GM18867 (cell line): ENCODE data around the gene RGS6.

Experiments used
- ATAC-seq: cut with Tn5 transposase; IDR thresholded peaks from one replicate; pipeline ENCODE4 v1.9.1; 2021; ENCODE audit warnings: mild to moderate bottlenecking, moderate library complexity; ENCODE audit not compliant: unreplicated experiment

Gene RGS6

DNA sequence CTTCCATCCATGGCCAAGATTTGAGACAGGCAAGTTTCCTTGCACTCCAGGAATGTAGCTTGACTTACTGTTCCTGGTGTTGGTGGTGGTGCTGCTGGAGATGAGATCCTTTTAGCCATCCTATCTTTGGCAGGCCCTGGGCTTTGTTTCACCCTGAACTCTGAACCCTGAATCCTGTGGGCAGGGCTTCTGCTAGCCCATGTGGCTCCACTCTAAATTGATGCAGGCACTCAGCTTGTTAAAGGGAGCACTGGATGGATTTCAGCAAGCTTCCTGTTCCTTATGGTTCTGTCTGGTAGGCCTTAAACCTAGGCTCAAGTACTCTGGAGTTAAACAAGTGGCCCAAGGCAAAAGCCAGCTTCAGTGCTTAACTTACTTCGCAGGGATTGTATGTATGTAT lies 138.2 kb downstream of the RGS6 start:
- no peak for ATAC-seq

DNA sequence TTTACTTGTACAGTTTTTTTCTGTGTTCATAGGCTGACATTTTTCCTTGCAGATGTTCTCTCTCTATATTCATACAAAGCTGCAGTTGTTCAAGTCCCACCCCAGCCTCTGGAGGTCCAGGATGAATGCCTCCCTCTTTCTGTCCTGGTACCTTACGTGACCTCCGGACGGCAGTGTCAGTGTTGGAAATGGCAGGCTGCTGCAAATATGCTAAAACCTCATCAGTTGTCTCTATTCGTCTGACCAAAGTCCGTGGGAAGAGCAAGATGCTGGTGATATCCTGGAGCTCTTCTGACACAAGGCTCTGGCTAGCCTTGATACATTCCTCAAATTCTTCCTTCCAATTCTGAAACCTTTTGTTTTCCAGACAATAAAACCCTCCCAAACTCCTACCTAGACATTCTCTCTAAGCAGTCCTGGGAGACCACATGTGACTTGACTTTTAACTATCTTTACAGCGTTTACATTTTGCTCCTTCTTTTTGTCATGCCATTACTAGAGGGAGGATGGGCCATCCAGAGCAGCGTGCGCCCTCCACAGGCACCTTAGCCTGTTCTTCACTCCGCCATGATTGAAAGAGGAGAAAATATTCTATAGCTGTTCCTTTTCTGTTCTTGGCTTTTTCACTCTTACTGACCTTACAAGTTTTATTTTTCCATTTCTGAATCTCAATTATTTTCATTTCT lies 143.6 kb downstream of the RGS6 start:
- ATAC-seq = no peak

DNA sequence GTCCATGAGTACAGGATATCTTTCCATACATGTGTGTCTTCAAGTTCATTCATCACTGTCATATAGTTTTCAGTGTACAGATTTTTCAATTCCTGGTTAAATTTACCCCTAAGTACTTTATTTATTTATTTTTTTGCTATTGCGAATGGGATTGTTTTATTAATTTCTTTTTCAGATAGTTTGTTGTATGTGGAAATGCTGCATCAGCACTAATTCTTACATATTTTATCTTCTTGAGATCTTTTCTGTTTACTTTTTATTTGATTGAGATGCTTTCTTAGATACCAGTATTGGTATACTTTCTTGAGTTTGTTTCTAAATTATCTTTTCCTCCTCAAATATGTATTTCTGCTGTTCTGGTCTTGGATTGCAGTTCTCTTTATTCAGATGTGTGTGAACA lies 148.9 kb downstream of the RGS6 start:
- no peak for ATAC-seq

DNA sequence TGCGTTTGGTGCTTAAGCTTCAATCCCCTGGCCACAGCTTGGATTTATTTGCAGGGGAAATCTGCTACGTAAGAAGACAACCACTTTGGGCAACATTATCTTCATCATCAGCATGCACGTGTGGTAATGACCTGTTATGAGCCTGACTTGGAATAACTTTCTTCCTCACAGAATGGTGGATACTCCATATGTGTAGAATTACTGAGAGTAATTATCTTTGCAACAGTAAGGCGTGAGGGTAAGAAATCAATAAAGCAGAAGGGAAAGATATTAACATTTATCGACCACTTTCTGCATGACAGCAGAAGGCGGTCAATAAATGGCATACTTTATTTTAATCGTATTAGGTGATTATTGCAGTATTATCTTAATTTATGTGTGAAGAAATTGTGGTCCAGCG lies 152.7 kb downstream of the RGS6 start:
- ATAC-seq = no peak

DNA sequence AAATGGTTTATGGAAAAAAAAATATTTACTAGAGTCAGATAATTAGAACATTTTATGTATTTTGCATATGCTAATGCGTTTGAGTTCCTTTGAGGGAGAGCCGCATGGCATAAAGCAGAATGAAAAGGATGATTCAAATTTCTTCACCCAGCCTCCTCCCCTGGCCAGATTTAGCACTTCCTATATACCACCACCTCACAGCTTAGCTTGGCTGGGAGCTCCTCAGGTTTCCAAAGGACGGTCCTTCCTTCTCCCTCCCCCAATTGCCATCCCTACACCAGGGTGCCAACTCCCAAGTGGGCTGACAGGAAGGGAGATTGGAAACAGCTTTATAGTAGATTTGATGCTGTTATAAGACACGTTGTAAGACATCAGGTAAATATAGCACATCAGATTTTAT lies 157.4 kb downstream of the RGS6 start:
- ATAC-seq = no peak

DNA sequence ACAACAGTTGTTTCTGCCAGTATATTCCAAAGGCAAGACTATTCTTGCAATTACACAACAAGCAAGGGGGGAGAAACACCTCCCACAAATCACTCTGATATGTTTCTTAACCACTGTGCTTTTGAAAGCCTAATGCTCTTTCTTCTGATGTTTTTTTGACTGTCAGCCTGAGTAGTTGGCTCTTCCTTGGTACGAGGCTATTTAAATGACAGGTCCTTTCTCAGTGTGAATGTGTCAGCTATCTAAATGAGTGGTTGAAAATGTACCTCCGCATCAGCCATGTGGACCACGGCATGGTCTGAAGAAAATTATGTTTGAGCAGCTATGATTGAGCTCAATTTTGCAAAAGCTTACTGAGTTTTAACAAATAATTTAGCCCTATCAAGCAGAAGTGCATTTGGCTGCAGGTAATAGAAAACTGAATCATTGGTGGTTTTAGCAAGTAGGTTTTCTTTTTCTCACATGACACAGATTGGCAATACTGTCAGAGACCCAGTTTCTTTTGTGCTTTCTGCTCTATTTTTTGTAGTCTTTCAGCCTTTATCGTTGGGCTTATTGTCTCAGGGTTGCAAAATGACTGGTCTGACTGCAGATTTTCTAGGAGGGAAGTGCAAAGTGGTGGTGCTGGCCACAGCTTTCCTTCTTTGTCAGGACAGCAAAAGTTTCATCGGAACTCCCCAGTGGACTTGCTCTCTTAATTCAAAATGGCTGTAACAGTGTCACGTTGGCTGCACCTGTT lies 162.8 kb downstream of the RGS6 start:
- ATAC-seq = no peak

DNA sequence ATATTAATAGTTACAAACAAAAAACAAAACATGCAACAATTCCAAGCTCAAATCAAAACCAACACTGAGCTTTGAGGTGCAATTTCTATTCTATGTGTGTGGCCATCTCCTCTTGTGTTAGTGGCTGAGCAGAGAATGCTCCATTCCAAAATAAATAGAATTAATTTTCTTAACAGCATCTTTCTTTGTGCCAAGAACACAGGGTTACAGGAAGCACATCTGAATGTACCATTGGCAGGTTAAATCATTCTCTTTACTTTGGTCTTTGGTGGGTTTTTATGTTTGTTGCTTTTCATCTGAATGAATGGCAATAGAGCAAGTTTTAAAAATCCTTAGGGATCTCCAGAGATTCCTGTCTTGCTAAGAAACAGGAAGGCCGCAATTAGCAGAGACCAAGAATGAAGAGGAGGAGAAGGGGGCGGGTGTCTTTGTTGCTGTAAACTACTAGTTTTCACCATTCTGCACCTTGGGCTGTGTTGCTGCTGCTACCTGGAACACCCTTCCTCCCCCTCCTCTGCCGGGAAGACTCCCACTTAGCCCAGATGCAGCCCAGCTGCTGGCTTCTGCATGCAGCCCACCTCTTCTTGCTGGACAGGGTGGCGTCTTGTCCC lies 165.0 kb downstream of the RGS6 start:
- ATAC-seq = no peak

DNA sequence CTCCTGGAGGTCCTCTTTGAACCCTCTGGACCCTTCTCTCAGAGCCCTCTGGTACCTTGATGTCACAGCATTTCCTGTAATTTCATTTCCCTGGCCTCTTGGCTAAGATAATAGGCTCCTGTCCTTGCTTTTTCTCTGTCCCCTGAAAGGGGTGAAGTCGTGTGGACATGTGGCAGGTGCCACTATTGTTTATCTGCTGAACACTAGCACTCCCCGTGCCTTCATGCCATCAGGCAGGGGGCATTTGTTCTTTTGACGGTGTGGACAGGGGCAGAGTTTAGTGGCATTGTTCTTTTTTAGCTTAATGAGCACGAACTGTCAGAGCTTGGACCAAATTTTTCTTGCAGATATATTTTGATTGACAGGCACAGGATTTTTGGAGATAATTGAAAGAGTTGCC lies 166.0 kb downstream of the RGS6 start:
- ATAC-seq = no peak

DNA sequence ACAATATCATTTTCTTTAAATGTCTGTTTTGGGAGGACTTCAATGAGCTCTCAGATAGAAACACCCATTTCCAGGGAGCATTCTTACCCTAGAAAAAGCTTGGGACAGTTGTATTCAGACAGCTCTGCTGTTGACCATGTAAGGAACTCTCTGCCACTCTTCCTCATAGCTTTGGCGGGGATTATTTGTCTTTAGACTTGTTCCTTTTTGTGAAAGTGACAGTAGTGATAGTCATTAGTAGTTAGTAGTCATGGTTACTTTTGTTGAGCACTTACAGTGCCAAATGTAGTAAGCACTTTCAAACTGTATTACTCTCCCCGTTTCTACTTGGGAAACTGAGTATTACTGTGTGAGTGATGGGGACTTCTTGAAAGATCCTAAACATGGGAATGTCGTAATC lies 167.3 kb downstream of the RGS6 start:
- no peak for ATAC-seq

DNA sequence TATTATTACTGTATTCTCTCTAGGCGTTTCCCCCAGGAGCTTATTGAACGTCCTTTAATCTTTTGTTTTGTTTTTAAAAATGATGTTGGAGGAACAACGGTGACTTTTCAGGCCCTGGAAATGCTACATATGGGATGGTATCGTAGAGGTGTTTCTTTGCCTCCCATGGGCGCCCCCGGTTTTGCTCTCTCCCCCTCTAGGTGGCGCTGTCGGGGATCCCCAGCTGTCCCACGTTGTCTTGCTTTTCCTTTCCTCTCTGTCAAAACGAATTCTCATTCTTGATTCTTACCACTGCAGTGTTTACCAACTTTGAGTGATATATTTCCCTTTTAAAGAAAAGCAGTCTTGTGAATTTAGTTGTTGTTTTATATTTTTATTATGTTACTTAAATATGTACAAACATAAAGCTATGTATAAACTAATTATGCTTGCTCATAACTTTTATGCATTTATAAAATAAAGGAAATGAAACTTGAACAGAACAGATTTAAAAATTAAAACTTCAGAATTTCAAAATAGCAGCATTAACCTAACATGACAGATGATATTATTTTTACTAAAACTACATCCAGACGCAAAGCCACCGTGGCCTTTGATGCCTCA lies 171.9 kb downstream of the RGS6 start:
- no peak for ATAC-seq

DNA sequence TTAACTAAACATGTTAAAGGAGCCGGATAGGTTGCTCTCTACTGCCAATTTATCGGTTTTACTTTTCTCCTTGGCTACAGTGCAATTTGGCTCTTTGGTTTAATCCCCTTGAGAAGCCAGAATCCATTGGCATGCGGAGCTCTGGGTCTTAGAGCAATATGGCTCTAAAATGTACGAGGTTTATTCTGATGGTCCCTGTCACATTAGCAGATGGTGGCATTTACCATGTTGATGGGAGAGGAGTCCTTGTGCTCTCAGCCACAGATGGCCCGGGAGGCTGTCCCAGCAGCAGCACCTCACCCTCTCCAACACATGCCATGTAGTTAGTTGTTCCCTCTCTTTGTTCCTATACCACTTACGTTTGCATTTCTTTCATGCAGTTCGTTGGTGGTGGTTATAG lies 179.7 kb downstream of the RGS6 start:
- ATAC-seq = no peak

DNA sequence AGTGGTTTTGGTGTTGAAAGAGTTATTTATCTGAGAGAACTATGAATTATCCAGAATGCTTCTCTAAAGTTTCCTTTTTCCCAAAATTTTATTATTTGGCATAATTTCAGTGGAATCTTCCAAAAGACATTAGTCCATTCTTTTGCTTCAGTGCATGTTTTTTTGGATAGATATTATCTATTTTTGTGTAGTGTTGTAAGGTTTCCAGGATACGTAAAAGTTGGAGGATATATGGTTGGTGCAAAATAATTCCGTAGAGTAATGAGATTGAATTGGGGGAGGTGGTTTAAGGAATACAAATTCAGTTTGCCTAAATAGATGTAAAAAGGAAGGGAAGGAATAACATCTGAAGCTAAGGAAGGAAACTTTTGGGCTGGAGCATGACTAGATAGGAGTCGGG lies 186.6 kb downstream of the RGS6 start:
- no peak for ATAC-seq

DNA sequence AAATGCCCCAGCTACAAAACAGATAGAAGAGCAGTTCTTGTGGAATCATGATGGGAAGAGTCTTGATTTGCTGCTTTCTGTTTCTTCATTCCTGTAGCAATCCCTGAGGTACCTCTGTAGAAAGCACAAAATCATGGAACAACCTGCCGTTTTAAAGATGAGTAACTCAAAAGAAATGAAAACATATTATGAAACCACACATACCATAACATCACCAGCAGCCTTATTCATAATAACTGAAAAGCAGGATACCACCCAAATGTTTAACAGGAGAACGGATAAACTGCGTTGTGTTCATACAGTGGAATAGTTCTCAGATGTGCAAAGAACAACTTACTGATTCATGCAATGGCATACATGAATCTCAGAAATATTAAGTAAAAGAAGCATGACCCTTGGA lies 188.1 kb downstream of the RGS6 start:
- ATAC-seq = no peak

DNA sequence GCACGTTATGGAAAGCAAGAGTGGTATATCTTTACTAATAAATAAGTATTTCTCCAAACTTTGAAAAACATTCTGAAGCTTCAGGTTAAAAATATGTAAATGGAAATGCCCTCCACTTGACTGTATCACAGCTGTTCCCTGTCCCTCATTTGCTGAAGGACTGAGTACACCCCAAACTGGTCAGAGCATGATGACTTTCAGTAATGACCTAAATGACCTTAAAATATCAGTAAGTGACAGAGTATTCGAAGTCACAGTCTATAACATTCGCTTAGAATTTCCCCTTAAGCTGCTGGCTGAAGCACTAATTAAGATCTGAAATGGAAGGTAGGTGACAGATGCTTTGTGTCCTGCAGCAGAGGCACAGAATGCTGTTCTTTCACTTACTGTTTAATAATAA lies 191.5 kb downstream of the RGS6 start:
- ATAC-seq = no peak

DNA sequence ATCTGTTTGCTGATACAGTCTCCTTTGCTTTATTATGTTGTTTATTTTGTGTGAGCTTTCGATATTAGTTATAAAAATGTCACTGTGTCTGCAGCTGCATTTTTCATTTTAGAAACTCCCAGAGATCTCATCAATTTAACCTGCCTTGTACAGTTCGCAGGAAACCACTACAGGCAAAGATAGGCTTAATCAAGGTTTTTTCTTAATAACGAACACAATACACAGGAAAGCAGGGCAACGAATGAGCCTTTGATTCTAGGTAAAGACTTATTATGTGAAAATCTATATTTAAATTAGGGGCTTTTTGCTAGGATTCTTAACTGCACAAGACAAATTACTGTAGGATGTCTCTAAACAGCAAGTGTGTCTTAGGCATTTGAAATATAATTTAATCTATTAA lies 191.9 kb downstream of the RGS6 start:
- no peak for ATAC-seq

DNA sequence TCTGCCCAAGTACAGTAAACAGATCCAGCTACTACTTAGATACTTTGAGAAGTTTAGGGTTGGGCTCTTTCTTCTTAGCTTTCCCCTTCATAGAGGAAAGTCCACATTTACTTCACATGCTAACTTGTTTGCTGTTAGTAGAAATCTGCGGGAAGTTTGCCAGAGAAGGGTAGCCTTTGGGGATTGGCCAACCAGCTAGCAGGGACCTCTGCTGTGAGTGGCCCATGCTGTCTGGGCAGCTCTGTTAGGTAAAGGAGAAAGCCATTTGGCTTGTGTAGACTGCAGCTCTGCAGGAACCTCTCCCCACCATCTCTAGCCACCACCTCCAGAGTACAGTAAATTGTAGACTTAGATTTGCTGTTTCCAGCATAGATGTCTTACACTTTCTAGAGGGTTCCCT lies 193.9 kb downstream of the RGS6 start:
- no peak for ATAC-seq

DNA sequence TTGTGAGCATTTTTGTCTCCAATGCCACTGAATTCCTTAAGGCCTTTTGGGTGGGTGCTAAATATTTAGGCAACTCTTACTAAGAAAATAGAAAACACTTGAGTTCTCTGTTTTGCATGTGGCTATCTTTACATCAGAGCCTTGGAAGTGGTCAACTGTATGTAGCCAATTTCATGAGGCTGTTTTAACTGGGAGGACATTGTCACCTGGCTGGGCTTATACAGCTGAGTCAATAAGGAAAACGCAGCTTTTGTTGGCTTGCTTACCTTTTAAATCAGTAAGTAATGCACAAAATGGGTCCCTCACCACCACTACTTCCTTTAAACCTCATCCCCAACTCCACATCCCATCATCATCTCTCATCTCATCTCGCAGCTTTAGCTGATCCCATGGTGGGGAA lies 194.3 kb downstream of the RGS6 start:
- ATAC-seq = no peak

DNA sequence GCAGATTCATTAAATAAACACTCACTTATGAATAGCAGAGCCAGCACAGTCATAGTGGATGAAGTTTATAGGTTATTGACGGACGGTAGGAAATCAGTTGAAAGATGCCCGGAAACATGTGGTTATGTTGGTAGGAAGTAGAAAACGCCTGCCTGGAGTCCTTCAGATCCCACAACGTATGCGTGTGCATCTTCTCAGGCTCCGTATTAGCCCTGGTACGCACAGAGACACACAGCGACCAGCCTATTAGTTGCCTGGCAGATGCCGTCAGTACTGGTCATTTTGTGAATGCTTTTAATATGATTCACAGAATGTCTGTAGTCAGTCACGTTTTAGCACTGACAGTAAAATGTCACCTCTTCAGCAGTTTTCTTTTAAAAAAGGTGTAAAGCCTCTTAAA lies 196.4 kb downstream of the RGS6 start:
- ATAC-seq = no peak

DNA sequence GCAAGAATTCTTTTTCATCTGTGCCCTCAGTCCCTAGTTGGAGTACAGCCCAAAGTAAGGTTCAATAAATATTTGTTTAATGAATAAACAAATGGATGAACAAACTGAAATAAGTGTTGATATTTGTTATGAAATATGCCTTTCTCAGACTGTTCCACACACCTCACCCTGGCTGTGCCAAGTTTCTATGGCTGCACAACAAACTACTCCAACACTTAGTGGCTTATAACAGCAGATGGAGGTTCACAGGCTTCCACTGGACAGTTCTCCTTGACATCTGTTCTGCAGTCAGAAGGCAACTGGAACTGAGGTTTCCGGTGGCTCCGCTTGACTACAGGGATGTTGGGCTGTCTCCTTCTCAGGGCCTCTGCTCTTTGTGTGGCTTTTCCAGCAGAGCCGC lies 197.1 kb downstream of the RGS6 start:
- ATAC-seq = no peak

DNA sequence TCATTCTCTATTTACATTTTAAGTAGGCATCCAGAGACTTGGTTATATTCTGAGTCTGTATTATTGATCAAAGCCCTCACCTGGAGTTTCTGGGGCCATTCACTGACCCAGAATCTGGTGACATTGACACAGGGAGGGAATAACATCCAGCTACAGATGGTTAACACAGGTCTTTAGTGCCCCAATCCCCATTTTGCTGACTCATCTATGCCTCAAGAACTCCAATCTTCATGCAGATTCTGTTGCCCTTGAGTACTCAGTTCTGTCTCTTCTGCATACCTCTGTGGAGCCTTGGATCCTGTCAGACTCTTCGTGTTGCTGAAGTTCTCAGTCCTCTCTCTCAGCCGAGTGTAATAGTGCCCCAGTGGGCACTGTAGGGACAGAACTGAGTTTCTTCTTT lies 208.9 kb downstream of the RGS6 start:
- no peak for ATAC-seq

DNA sequence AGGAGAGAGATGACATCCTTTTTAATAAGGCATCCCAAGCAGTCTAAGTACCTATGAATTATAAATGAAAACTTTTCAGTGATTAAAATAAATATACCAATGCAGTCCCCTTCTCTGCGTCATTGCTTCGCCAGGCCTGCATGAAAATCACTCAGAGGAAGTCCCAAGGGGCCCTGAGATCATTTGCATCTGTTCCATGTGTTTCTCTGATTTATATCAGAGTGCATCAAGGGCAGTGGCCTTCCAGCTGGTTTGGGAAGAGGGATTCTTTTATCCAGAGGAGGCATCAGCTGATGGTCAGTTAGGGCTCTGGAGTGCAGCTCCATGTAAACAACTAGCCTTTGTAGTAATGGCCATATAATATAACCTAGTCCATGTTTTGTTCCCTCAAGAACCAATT lies 210.1 kb downstream of the RGS6 start:
- no peak for ATAC-seq

DNA sequence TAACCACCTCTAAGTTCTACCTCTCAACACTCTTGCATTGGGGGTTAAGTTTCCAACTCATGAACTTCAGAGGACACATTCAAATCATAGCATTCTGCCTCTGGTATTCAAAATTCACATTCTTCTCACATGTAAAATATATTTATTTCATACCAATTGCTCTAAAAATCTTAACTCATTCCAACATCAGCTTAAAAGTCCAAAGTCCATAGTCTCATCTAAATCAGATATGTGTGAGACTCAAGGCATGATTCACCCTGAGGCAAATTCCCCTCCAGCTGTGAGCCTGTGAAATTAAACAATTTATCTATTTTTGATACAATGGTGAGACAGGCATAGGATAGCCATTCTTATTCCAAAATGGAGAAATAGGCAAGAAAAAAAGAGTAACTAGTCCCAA lies 214.0 kb downstream of the RGS6 start:
- ATAC-seq = no peak
